HG03045 (cell line): ENCODE data around the gene SAMD4B.
"Not testable (repeated sequence)": the region's sequence is repeated elsewhere in the genome, so short reads cannot be mapped to it uniquely, and the experiment has no call there.

ENCODE experiments used
- ATAC-seq: cut with Tn5 transposase; IDR thresholded peaks from one replicate; pipeline ENCODE4 v1.9.1; 2021; ENCODE audit warnings: mild to moderate bottlenecking, moderate library complexity; ENCODE audit not compliant: unreplicated experiment

Gene SAMD4B

GRCh38 chr19:39310558-39311311 lies 31.5 kb upstream of the SAMD4B start:
- ATAC-seq = no peak

- no peak for ATAC-seq
Observed at GRCh38 chr19:39314016-39314728, 28.0 kb upstream of the SAMD4B start.

DNA sequence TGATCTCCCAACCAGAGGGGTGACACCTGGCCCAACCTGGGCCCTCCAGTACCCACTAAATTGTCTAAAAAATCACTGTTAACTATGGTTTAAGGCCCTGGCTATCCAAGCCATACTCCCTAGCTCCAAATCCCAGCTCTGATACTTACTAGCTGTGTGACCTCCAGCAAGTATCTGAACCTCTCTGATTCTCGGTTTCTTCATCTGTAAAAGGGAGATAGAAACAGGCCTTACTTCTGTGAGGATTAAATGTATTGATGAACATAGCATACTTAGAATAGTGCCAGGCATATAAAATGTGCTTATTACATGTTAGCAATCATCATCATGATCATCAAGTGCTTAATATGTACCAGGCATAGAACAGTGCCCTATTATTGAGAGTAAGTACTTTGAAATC lies 26.3 kb upstream of the SAMD4B start:
- ATAC-seq = no peak

DNA sequence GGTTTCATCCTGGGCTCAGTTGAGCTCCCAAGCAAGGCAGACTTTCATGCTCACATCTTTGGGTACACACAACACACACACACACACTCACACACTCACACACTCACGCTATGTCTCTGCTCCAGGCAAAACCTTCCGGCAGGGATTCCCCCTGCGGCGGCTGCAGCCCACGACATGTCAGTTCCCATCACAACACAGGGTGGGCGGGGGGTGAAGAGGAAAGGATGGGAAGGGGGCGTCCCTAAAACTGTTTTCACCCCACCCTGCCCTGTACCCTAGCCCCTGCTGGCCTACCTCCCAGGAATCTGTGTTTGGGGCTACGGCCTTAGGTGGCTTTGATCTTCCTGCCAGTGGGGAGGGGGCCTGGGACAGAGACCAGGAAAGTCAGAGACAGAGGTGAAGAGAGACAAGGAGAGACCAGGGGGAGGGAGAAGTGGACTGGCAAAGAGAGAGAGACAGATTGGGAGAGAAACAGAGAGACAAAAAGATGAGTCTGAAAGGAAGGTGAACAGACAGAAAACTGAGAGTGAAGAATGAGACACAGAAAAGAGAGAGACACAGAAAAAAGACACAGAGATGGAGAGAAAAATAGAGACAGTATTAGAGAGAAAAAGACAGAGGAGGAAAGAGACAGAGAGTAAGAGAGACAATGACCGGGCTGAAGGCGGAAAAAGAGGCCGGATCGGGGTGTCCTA lies 25.4 kb upstream of the SAMD4B start:
- no peak for ATAC-seq

DNA sequence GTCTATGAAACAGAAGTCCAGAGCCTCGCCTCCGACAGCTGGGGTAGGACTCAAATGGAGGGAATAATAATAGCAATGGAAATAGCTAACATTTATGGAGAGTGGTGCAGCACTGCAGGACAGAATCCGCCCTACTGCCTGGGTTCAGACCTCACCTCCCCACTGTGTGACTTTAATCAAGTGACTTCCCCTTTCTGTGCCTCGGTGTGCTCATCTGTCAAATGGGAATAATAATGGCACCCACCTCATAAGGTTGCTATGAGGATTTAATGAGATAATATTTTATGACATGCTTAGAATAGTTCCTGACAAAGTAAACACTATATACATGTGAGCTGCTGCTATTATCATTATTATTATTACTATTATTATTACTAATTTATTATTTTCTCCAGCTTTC lies 24.7 kb upstream of the SAMD4B start:
- no peak for ATAC-seq

GRCh38 chr19:39318071-39318470 lies 24.1 kb upstream of the SAMD4B start:
- no peak for ATAC-seq

DNA sequence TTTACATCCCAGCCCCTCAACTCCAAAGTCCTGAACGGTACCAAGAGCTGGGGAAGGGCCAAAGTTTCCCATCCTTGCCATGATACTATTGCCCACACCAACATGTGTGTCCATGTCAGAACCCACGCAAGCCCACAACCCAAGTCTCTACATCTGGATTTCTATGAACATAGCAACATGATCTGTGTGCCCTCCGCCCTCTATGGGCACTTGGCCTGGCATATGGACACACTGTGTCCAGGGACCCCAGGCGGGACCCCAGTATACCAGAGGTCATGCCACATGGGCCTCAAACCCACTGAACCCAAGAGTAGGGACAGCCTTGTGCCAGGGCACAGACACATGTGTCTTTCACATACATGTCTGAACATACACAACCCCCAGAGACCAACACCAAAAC lies 23.5 kb upstream of the SAMD4B start:
- ATAC-seq = no peak

DNA sequence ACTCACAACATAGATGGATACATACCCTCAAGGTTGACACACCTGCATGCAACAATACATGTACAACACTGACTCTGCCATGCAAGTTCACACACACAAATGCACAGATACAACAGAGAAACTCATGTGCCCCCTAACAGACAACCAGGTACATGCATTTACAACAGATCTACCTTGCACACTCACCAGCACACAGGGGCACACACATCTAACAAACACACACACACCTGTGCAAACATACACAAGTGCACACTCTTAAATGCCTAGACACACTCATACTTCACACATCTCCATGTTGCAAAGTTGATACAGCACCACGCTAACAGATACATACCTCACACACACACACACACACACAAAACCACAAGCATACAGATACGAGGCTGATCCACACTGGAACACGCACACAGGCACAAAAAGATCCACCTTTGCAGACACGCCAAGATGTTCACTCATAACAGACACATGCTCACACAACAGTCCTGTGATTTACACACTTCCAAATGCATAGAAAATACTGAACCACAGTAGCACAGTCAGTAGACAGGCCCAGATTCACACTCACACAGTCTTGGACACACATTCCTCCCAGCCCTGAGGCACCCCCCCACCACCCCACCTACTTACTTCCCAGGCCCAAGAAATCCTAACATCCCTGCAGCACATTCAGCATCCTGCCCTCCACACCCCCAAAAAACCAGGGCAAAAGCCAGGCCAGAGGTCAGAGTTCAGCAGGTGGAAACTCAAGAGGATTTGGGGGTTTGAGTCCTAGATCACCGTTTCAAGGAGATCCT lies 22.9 kb upstream of the SAMD4B start:
- no peak for ATAC-seq

DNA sequence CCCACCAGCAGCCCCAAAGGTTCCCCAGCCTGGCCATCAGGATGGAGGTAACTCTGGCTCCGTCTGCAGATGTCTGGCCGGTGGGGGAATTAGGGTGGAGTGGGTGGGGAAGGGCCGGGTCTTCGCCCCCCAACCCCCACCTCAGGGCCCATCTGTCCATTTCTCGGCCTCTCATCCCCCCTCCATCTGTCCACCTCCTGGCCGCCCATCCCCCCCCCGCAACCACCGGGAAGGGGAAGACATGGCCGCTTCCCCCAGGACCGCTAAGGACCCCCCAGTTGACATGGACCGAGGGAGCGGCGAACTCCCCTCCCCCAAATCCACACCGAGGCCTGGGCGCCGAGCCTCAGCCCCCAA lies 22.4 kb upstream of the SAMD4B start:
- ATAC-seq = no peak

GRCh38 chr19:39321117-39321831 lies 20.9 kb upstream of the SAMD4B start:
- no peak for ATAC-seq

DNA sequence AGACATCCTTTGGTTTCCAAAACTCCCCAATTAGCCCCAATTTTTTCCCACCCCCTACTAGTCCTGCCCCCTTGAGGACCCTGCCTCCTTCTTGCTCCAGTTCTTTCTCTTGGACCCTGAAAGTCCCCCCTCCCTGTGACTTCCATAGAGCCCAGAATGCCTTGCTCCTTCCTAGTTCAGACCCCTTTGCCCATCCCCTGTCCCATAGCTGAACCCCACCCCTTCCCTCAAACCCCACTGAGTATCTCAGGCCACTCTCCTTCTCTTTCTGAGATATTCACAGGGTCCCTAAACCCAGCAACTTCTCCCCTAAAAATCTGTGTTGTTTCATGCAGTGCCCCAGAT lies 20.4 kb upstream of the SAMD4B start:
- no peak for ATAC-seq

GRCh38 chr19:39324242-39324842 lies 17.9 kb upstream of the SAMD4B start:
- ATAC-seq = no peak

DNA sequence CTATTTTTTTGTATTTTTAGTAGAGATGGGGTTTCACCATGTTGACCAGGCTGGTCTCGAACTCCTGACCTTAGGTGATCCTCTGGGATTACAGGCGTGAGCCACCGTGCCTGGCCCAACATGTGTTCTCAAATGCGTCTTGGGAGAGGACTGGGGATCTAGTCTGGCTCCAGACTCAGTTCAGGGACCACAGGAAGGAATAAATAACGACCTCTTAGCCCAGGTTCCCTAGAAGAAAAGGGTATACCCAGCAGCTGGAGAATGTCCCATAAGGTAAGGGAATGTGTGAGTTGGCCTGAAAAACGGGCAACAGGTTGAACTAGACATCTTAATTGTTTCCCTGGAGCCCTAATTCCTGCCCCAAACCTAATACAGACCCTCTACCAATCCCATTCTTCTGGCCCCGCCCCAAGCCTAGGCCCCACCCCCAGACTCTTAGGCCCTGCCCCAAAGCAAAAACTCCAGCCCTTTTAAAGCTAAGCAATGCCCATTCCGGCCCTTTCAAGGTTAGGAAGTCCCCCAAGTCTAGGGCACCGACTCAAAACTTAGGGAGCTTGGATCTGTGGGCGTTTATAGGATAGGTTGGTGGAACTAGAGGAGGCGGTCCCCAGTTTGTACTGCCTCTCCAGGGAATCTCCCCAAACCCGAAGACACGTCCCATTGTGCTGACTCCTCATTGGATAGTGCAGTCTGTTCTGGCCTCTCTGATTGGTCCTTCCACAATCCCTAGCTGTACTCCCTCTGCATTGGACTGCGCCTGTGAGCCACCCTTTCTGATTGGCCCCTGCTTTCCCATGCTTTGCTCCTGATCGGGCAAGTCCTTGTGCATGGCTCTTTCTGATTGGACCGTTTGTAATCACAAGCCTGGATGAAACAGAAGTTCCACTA lies 16.2 kb upstream of the SAMD4B start:
- no peak for ATAC-seq

GRCh38 chr19:39327363-39328045 lies 14.7 kb upstream of the SAMD4B start:
- no peak for ATAC-seq

DNA sequence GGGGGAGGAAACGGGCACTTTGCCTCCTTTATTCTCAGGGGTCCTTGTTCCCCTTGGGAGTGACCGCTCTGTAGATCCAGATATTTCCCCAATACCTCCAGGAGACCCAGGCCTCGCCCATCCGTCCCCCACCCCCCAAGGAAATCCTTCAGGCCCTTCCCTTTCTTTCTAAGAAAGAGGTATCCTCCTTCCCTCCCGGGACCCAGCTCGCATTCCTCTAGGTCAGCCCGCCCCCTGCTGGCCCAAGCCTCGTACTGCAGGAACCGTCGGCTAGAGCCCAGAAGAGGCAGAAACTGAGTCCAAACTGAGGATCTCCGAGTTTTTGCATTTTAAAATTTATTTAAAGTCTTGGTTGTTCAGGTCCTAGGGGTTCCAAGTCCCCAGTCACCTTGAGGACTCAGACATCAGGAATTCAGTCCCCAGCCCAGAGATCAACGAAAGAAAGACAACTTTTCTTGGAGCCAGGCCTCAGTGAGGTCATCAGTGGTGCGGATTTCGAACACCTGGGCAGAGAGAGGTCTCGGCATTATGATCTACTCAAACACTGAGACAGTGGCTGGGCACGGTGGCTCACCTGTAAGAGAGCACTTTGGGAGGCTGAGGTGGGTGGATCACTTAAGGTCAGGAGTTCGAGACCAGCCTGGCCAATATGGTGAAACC lies 14.0 kb upstream of the SAMD4B start:
- no peak for ATAC-seq

DNA sequence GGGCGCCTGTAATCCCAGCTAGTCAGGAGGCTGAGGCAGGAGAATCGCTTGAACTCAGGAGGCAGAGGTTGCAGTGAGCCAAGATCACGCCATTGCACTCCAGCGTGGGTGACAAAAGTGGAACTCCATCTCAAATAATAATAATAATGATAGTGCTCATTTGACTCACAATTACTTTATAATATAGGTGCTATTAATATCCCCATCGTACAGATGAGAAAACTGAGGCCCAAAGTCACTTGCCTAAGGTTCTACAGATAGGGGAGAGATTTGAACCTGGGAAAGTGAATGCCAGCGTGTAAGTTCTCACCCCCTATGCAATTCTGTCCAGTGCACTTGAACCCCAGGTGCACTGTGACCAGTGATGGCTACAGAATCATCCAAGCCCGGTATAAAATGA lies 12.3 kb upstream of the SAMD4B start:
- ATAC-seq = no peak

DNA sequence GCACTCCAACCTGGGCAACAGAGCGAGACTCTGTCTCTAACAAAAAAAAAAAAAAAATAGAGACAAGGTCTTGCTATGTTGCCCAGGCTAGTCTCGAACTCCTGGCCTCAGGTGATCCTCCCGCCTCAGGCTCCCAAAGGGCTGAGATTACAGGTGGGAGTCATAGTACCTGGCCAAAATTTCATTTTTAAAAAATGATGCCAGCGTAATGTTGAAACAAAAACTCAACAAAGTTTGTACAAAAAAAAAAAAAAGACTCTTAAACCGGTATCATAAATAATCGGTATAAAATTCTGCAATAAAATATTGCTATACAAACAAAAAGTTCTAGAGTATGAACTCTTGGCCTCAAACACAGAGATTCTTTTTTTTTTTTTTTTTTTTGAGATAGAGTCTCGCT lies 9.9 kb upstream of the SAMD4B start:
- no peak for ATAC-seq

DNA sequence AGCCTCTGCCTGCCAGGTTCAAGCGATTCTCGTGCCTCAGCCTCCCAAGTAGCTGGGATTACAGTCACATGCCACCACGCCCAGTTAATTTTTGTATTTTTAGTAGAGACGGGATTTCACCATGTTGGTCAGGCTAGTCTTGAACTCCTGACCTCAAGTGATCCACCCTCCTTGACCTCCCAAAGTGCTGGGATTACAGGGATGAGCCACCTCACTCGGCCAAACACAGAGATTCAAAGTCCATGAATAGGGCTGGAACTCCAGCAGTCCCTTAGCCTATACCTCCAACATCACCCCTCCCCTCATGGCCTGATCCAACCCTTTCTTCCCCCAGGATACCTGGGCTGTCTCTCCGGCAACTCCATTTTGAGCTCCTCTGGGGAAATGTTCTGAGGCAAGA lies 9.5 kb upstream of the SAMD4B start:
- not testable (repeated sequence) for ATAC-seq
